Body of pancreas (tissue), 4 donors: ENCODE data around the gene LHX8.

ENCODE experiments used
- POLR2A ChIP-seq, 3 donors: fragments of 450-650 bp; IDR thresholded peaks; one replicate each; pipeline ENCODE4 v1.6.1; 2016; ENCODE audit warnings: antibody characterized with exemption in 3 of 3, mild to moderate bottlenecking in 2 of 3
- TF ChIP-seq, protein P1 (sequence below), 7 experiments: fragments of 450-650 bp in 4 of 7; fragments of 200-600 bp in 3 of 7; sonication (generic) in 3 of 7; IDR thresholded peaks; one replicate each; pipeline ENCODE4 v1.5.1; 2016 to 2019; ENCODE audit warnings: antibody characterized with exemption in 7 of 7

GRCh38 chr1:75133750-75134646 lies at the start of gene LHX8:
- TF ChIP-seq, protein P1, sequence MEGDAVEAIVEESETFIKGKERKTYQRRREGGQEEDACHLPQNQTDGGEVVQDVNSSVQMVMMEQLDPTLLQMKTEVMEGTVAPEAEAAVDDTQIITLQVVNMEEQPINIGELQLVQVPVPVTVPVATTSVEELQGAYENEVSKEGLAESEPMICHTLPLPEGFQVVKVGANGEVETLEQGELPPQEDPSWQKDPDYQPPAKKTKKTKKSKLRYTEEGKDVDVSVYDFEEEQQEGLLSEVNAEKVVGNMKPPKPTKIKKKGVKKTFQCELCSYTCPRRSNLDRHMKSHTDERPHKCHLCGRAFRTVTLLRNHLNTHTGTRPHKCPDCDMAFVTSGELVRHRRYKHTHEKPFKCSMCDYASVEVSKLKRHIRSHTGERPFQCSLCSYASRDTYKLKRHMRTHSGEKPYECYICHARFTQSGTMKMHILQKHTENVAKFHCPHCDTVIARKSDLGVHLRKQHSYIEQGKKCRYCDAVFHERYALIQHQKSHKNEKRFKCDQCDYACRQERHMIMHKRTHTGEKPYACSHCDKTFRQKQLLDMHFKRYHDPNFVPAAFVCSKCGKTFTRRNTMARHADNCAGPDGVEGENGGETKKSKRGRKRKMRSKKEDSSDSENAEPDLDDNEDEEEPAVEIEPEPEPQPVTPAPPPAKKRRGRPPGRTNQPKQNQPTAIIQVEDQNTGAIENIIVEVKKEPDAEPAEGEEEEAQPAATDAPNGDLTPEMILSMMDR (IDR thresholded peaks at IDR 0.05) = no peak
- TF ChIP-seq POLR2A (IDR thresholded peaks at IDR 0.05) = no peak
